ENCODE data around the gene NQO2. TPM values are rescaled to one million over a fixed set of nuclear protein-coding genes. Genes with fewer than 3 reads are reported as not detected.
A peak's percentile ranks its signal among the peaks of the same experiment; 100 is the strongest.
"Not testable (repeated sequence)": the region's sequence is repeated elsewhere in the genome, so short reads cannot be mapped to it uniquely, and the experiment has no call there.

NQO2 gene
- total RNA-seq, 1 donor from 2014 or later: 7.1 TPM

DNA sequence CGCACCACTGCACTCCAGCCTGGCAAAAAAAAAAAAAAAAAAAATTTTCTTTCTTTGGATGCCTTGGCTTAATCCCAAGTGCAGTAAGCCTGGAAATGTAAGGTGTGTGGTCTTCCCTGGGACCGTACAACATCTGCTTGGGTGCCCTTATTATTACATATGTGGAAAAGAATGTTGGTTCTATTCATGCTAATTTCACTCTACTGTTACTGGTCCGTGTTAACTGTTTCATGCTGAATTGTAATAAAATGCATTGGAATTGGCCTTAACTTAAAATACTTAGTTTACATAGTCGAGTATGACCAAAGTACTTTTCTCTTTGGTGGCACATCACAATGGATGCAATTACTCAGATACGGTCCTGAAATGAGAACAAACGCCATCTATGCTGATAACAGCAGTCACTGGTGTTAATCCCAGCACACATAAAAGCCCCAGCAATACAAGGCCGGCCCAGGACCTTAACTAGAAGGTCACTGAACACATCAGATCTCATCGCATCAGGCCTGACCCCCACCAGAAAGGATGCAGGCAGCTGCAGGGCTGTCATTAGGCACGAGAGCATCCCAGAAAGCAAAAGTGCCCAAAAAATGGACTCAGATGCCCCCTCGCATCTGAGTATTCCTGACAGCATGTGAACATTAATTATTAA lies 29.5 kb upstream of the NQO2 start:
- peak; percentile 26 for DNase-seq

GRCh38 chr6:2970753-2971419 lies 28.8 kb upstream of the NQO2 start:
- peak; percentile 64 for DNase-seq

- DNase-seq: peak; percentile 82
Measured at GRCh38 chr6:2971420-2972218, 28.1 kb upstream of the NQO2 start, which contains the start of gene SERPINB6. SERPINB6 (minus strand) TSS chr6:2971567; CDS start chr6:2959332, 12,235 bp downstream.

- DNase-seq: not testable (repeated sequence)
Measured at GRCh38 chr6:2972219-2972487, 27.5 kb upstream of the NQO2 start.

DNA sequence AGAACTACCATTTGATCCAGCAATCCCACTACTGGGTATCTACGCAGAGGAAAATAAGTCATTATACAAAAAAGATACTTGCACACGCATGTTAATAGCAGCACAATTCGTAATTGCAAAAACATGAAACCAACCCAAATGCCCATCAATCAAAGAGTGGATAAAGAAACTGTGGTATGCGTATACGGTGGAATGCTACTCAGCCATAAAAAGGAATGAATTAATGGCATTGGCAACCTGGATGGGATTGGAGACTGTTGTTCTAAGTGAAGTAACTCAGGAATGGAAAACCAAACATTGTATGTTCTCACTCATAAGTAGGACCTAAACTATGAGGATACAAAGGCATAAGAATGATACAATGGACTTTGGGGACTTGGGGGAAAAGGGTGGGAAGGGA lies 27.0 kb upstream of the NQO2 start:
- DNase-seq: not testable (repeated sequence)

GRCh38 chr6:2973180-2973579 lies 26.5 kb upstream of the NQO2 start:
- not testable (repeated sequence) for DNase-seq

- no peak for DNase-seq
Measured at GRCh38 chr6:2973676-2974075, 26.0 kb upstream of the NQO2 start.

DNA sequence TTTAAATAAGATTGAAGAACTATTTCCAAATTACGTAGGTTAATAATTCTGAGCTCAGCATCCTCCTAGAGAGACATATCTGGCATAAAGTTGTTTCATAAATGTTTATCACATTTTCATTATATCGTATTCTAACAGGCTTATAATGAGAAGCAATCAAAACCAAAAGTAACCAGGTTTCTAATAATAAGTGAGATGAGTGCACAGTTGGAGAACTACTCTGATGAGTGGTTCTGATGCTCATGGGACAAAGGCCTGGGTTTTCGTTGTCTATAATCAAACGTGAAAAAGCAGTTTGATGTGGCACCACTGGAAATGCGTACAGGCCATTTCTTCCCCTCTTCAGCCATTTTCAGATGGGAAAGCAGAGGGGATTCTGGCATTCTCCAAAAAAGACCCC lies 23.6 kb upstream of the NQO2 start:
- DNase-seq: no peak

DNA sequence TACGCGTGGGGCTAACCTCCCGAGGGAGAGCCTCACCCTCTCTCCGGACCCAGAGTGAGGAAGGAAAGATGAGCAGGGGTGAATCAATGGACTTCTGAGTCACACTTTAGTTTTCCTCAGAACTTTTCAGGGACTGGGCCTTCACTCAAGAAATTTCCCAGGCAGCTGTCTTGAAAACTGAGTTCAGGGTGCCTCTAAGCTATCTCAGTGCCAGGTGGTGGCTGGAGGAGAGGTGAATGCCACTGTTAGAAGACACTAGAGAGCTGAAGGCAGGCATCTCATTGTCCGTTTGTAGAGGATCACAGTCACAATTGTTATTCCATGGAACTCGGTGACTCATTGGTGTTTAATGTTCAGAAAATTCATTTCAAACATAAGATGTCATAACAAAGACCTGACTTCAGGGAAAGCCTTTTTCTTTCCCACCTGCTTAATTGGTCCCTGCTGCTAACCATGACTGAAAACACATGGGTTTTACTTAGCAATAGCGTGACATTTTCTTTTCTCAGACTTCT lies 23.1 kb upstream of the NQO2 start:
- DNase-seq: peak; percentile 39

DNA sequence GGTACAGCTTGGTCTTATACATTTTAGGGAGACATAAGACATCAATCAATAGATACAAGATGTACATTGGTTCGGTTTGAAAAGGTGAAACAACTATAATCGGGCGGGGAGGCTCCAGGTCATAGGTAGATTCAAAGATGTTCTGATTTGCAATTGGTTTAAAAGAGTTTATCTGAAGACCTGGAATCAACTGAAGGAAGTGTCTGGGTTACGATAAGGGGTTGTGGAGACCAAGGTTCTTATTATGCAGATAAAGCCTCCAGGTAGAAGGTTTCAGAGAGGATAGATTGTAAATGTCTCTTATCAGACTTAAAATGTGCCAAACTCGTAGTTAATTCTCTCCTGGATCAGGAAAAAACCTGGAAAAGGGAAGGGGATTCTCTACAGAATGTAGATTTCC lies 22.4 kb upstream of the NQO2 start:
- no peak for DNase-seq

DNA sequence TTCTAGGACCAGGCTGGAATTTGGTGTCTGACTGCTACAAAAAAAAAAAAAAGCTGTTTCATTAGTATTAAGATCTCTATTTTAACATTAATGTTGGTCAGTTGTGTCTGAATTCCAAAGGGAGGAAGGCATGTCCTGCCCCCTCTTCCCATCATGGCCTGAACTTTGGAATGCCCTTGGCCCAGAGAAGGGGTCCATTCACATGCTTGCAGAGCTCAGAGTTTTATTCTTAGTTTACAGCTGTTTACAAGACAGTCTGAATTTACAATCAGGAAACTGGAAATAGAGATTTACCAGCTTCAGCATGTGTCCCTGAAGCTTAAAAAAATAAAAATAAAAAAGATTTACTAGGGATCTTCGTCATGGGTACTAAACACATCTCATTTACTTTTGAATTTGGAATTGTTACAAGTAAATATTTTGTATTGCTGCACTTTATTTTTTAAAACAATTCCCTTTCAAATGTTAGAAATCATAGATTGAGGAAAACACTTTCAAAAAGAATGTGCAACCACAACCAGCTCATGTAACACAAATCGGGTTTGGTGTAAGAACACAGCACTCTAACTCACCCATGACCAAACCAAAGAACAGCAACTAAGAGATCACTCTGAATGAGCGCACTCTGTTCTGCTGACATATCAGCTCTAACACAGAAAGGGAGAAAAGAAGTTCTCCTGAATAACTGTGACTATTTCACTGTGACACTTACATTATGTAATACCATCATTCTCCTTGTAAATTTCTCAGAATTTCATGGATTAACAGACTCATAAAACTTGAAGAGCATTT lies 21.7 kb upstream of the NQO2 start:
- no peak for DNase-seq

DNA sequence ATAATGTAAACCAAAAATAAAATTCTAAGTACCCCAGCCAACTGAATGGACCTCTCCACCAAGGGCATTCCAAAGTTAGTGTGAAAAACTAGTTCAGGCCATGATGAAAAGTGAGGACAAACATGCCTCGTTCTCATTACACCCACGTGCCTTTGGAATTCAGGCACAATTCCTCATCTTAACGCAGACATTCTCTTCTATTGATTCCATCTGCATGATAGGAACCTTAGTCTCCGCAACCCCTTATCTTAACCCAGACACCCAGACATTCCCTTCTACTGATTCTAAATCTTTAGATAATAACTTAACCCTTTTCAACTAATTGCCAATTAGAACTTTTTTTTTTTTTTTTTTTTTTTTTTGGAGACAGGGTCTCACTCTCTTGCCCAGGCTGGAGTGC lies 20.8 kb upstream of the NQO2 start:
- DNase-seq: no peak

DNA sequence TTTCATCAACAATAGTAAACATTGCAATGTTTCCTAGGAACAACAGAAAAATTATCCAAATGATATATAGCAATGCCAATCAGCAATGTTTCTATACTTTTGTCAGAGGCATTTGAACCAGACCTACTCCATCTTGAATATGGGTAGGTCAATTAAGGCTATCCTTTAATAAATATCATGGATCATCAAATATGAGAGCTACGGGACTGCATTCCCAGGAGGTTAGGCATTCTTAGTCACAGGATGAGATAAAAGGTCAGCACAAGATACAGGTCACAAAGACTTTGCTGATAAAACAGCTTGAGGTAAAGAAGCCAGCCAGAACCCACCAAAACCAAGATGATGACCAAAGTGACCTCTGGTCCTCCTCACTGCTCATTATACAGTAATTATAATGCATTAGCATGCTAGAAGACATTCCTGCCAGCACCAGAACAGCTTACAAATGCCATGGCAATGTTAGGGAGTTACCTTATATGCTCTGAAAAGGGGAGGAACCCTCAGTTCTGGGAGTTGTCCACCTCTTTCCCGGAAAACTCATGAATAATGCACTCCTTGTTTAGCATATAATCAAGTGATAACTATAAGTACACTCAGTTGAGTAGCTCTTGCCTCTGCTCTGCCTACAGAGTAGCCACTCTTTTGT lies 19.8 kb upstream of the NQO2 start:
- no peak for DNase-seq

GRCh38 chr6:2980465-2980855 lies 19.2 kb upstream of the NQO2 start:
- DNase-seq: no peak

DNA sequence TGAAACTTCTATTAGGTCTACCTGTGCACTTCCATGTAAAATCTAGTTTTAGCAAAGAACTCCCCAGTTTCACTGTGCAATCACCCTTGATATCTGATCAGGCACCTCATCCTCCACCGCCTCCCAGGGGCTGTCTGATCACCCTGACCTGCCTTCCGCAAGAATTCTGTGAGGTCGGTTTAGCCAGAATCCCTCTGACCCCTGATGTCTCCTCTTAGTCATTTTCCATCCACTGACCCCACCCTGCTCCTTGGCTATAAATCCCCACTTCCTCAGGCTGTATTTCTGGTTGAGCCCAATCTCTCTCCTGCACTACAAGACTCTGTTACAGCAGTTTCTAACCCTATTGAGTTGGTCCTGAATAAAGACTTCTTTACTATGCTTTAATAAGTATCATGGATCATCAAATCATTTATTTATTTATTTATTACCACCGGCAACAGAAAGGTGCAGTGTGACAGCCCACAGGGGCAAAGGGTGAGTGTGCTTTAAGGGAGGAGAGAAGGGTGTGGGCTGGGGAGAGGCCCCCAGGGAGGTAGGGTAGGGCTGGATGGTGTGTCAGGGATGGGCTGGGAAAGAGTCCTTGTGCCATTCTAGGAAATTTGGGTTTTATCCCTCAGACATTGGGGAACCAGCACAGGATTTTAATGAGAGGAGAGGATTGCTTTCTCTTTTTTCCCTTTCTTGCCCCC lies 17.1 kb upstream of the NQO2 start:
- DNase-seq: no peak

DNA sequence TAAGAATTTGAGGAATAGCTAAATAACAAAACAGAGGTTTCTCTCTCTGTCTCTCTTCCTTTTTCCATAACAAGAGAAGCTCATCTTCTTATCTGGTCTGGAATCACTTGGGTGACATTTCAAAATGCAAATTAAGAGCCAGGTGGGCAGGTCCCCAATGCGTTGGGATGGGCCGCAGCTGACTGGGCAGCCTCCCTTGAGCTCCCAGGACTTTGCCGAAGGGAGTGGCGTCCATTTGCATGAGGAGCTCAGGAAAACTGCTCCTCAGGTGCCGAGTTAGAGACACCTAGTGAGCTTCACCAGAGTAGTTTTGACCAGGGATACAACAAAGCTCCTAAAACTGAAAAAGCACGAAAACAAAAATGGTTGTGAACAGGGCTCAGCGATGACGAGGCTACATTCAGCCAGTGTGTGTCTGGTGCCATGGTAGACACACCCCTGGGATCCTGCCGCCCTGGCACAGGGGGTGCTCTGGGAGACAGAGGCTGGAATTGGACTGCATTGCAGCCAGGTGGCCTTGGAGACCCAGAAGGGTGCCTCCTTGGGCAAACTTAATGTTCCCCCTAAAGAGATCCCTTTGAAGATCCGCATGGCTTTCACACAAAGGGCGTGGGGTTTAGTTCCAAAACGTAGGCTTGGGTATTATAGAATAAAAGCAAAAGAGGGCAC lies 14.8 kb upstream of the NQO2 start:
- DNase-seq: no peak

DNA sequence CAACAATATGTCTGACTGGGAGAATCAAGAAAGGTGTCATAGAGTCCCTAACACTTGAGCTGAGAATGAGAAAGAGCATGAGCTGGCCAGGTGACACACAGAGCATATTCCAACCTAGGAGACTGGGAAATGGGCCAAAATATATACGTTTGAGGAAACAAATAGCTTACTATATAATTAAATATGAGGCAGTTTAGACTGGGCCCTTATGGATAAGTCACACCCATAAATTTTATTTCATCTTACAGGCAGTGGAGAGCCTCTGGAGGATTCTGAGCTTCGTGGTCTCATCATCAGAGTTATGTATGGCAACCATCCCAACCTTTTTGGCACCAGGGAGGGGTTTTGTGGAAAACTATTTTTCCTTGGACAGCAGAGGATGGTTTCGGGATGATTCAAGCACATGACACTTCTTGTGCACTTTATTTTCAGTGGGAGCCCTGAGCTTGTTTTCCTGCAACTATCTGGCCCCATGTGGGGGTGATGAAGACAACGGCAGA lies 12.9 kb upstream of the NQO2 start:
- peak; percentile 72 for DNase-seq

DNA sequence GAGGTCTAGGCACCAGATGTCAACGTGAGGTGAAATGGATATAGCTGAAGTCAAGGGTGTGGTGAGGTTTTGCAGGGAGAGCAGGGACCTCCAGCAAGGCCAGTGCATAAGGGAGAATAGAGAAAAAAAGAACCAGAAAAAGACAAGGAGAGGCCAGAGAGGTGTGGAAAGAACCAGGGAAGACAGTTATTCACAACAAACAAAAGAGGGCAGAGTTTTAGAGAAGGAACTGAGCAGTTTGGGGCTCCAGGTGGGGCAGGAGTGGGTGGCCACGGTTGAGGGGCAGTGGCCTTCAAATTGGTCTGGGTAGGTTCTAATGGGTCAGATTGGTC lies 11.6 kb upstream of the NQO2 start:
- no peak for DNase-seq

DNA sequence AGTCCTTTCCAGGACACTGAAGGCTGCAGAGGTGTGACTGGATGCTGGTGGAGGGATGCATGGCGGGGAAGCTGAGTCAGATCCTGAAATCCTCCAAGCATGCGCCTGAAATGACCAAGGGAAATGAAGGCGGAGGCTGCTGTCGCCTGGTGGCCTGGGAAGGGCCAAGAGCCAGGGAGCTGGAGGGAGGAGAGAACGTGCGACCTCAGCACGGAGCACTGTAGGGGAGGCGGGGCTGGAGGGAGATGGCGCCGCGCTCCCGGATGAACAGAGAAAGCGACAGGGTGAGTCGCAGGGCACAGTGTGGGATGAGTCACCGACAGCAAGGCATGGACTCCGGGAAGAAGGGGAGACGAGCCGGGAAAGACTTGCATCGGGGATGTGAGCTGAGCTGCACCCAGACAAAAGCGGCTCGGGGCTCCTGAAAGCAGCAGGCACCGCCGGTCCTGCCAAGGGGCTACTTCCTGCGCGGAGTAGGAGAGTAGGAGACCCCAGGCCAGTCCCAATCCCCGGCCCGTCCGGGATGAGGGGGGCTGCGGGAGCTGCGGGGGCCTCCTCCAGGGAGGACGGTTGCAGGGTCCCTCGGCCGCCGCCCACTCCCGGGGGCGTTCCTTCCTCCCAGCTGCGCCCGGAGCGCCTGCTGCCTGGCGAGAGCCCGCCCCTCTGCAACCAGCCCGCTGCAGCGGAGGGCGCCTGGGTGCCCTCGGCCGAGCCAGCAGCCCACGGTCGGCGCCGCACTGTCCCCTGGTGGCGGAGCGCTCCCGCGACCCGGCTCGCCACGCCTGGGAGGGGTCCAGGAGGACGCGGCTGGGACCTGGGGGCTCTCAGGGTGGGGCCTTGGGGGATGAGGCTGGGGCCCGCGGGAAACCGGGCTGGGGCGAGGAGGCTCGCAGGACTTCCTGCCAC lies 11.0 kb upstream of the NQO2 start:
- DNase-seq: peak; percentile 93
